ENCODE data around the gene EIPR1.

The EIPR1 gene

GRCh38 chr2:3292416-3292815 lies 85.2 kb downstream of the EIPR1 start:
- Histone ChIP-seq H3K4me3 (ENCODE audit: low read depth in 1 of 2, low read length in 1 of 2) (no peak overlapping the region), H3K9me3 (no peaks in the 10 kb centered on the region), H3K4me1 (ENCODE audit: control insufficient read depth in 1 of 2, insufficient read depth in 1 of 2, low read depth in 1 of 2, low read length in 1 of 2) (no peaks in the 10 kb centered on the region), H3K27me3 (no peaks in the 10 kb centered on the region), H3K27ac (no peak overlapping the region), H3K36me3 (no peaks in the 10 kb centered on the region)
- TF ChIP-seq, protein P1, sequence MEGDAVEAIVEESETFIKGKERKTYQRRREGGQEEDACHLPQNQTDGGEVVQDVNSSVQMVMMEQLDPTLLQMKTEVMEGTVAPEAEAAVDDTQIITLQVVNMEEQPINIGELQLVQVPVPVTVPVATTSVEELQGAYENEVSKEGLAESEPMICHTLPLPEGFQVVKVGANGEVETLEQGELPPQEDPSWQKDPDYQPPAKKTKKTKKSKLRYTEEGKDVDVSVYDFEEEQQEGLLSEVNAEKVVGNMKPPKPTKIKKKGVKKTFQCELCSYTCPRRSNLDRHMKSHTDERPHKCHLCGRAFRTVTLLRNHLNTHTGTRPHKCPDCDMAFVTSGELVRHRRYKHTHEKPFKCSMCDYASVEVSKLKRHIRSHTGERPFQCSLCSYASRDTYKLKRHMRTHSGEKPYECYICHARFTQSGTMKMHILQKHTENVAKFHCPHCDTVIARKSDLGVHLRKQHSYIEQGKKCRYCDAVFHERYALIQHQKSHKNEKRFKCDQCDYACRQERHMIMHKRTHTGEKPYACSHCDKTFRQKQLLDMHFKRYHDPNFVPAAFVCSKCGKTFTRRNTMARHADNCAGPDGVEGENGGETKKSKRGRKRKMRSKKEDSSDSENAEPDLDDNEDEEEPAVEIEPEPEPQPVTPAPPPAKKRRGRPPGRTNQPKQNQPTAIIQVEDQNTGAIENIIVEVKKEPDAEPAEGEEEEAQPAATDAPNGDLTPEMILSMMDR (IDR thresholded peaks at IDR 0.05): no peak

- TF ChIP-seq, protein P1 (IDR thresholded peaks at IDR 0.05): no peak
- H3K36me3 ChIP-seq: no peaks in the 10 kb centered on the region
- no peaks in the 10 kb centered on the region for H3K9me3 ChIP-seq
- H3K4me3 ChIP-seq (ENCODE audit: low read depth in 1 of 2, low read length in 1 of 2): no peak overlapping the region
- no peaks in the 10 kb centered on the region for H3K4me1 ChIP-seq (ENCODE audit: control insufficient read depth in 1 of 2, insufficient read depth in 1 of 2, low read depth in 1 of 2, low read length in 1 of 2)
- no peak overlapping the region for H3K27ac ChIP-seq
- no peaks in the 10 kb centered on the region for H3K27me3 ChIP-seq
Measured at GRCh38 chr2:3291750-3292149, 85.9 kb downstream of the EIPR1 start.

GRCh38 chr2:3291113-3291512 lies 86.5 kb downstream of the EIPR1 start:
- Histone ChIP-seq H3K4me1 (ENCODE audit: control insufficient read depth in 1 of 2, insufficient read depth in 1 of 2, low read depth in 1 of 2, low read length in 1 of 2) (no peaks in the 10 kb centered on the region), H3K4me3 (ENCODE audit: low read depth in 1 of 2, low read length in 1 of 2) (no peak overlapping the region), H3K9me3 (no peaks in the 10 kb centered on the region), H3K27ac (no peak overlapping the region), H3K27me3 (no peaks in the 10 kb centered on the region), H3K36me3 (no peaks in the 10 kb centered on the region)
- TF ChIP-seq, protein P1 (IDR thresholded peaks at IDR 0.05): no peak

- Histone ChIP-seq H3K9me3 (no peaks in the 10 kb centered on the region), H3K4me3 (ENCODE audit: low read depth in 1 of 2, low read length in 1 of 2) (no peak overlapping the region), H3K27me3 (no peaks in the 10 kb centered on the region), H3K4me1 (ENCODE audit: control insufficient read depth in 1 of 2, insufficient read depth in 1 of 2, low read depth in 1 of 2, low read length in 1 of 2) (no peaks in the 10 kb centered on the region), H3K36me3 (no peaks in the 10 kb centered on the region), H3K27ac (no peak overlapping the region)
- TF ChIP-seq, protein P1 (IDR thresholded peaks at IDR 0.05): no peak
Measured at GRCh38 chr2:3290655-3291054, 87.0 kb downstream of the EIPR1 start.

DNA sequence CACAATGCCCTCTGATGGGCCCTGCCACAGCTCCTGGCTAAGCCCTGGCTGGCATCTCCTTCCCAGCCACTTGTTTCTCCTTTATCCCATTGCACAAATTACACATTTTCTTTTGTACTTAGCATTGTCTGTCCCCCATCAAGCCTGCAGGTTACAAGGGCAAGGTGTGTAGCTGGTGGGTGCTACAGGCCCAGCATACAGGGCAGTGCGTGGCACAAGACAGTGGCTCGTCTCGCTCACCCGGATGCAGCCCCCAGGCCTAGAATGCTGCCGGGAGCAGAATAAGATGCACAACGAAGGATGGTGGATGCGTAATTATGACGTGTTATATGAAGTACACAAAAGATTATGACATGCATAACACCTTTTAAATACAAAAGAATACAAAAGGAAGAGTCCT lies 87.6 kb downstream of the EIPR1 start:
- Histone ChIP-seq H3K9me3 (no peaks in the 10 kb centered on the region), H3K36me3 (no peaks in the 10 kb centered on the region), H3K4me1 (ENCODE audit: control insufficient read depth in 1 of 2, insufficient read depth in 1 of 2, low read depth in 1 of 2, low read length in 1 of 2) (no peaks in the 10 kb centered on the region), H3K4me3 (ENCODE audit: low read depth in 1 of 2, low read length in 1 of 2) (no peak overlapping the region), H3K27ac (no peak overlapping the region), H3K27me3 (no peaks in the 10 kb centered on the region)
- TF ChIP-seq, protein P1 (IDR thresholded peaks at IDR 0.05): no peak

DNA sequence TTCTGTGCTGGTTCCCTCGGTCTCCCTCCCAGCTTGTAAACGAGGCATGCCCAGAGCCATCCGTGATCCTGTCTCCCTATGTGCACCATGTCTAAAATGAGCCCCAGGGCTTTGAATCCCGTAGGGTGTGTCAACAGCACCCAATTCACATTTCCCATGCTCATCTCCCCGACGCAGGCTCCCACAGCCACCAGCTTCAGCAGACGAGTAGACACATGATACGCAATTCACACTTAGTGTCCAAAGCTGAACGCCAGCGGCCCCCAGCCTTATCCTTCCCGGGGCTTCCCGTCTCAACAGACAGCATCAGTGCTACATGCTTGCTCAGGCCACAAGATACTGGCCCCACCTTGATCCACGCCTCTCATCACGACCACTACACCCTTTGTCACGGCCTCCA lies 88.1 kb downstream of the EIPR1 start:
- no peak overlapping the region for H3K27ac ChIP-seq
- no peak overlapping the region for H3K4me3 ChIP-seq (ENCODE audit: low read depth in 1 of 2, low read length in 1 of 2)
- no peaks in the 10 kb centered on the region for H3K4me1 ChIP-seq (ENCODE audit: control insufficient read depth in 1 of 2, insufficient read depth in 1 of 2, low read depth in 1 of 2, low read length in 1 of 2)
- no peaks in the 10 kb centered on the region for H3K9me3 ChIP-seq
- TF ChIP-seq, protein P1 (IDR thresholded peaks at IDR 0.05): no peak
- H3K27me3 ChIP-seq: no peaks in the 10 kb centered on the region
- H3K36me3 ChIP-seq: no peaks in the 10 kb centered on the region
